Liver (tissue), 3 donors: Measurements from ENCODE around the gene NEURL1.

ENCODE experiments used
- ATF3 ChIP-seq: IDR thresholded peaks from 2 replicates; pipeline ENCODE4 v1.6.1; 2016; ENCODE audit warnings: antibody characterized with exemption
- CTCF ChIP-seq: fragments of 150-350 bp; IDR thresholded peaks from 2 replicates; pipeline ENCODE4 v1.5.1; 2017; ENCODE audit warnings: improper control_type of control experiment, low read depth, low read length; ENCODE audit not compliant: missing input control
- EGR1 ChIP-seq, 2 donors: IDR thresholded peaks; 2 replicates each; pipeline ENCODE4 v1.6.1; 2016 to 2018; ENCODE audit warnings: antibody characterized with exemption in 2 of 2, low read depth in 2 of 2
- GABPA ChIP-seq, 2 donors: IDR thresholded peaks in 1 of 2; conservative IDR thresholded peaks in 1 of 2; 2 replicates each; pipeline ENCODE4 v1.6.1; 2016; ENCODE audit warnings: antibody characterized with exemption in 2 of 2, mild to moderate bottlenecking in 1 of 2, moderate library complexity in 1 of 2
- JUND ChIP-seq, 2 donors: IDR thresholded peaks; 2 replicates each; pipeline ENCODE4 v1.6.1; 2016; ENCODE audit warnings: antibody characterized with exemption in 2 of 2
- MAX ChIP-seq: IDR thresholded peaks from 2 replicates; pipeline ENCODE4 v1.6.1; 2016; ENCODE audit warnings: antibody characterized with exemption
- RAD21 ChIP-seq, 2 donors: IDR thresholded peaks; 2 replicates each; pipeline ENCODE4 v1.6.1; 2016; ENCODE audit warnings: antibody characterized with exemption in 2 of 2, mild to moderate bottlenecking in 2 of 2
- REST ChIP-seq: IDR thresholded peaks from 2 replicates; pipeline ENCODE4 v1.6.1; 2016; ENCODE audit warnings: antibody characterized with exemption, mild to moderate bottlenecking
- RXRA ChIP-seq, 2 donors: IDR thresholded peaks; 2 replicates each; pipeline ENCODE4 v1.6.1; 2017 to 2018; ENCODE audit warnings: antibody characterized with exemption in 2 of 2, mild to moderate bottlenecking in 1 of 2
- SP1 ChIP-seq: IDR thresholded peaks from 2 replicates; pipeline ENCODE4 v1.6.1; 2018; ENCODE audit warnings: antibody characterized with exemption, mild to moderate bottlenecking
- TAF1 ChIP-seq: conservative IDR thresholded peaks from 2 replicates; pipeline ENCODE4 v1.6.1; 2016; ENCODE audit warnings: antibody characterized with exemption, mild to moderate bottlenecking
- YY1 ChIP-seq: IDR thresholded peaks from 2 replicates; pipeline ENCODE4 v1.6.1; 2016; ENCODE audit warnings: antibody characterized with exemption, mild to moderate bottlenecking
- ZBTB33 ChIP-seq: IDR thresholded peaks from 2 replicates; pipeline ENCODE4 v1.6.1; 2016; ENCODE audit warnings: antibody characterized with exemption
- donor health status: healthy.
- donor health status: healthy.

GRCh38 chr10:103587073-103587472, 93.6 kb downstream of the NEURL1 start:
- TF ChIP-seq CTCF, result no peak
- TF ChIP-seq SP1, result no peak
- no peak for TF ChIP-seq REST
- TF ChIP-seq GABPA (IDR thresholded peaks at IDR 0.05 in 1 of 2, conservative IDR thresholded peaks at IDR 0.05 in 1 of 2), result no peak
- no peak for TF ChIP-seq EGR1 (IDR thresholded peaks at IDR 0.05; ENCODE audit: low read depth in 2 of 2)
- no peak for TF ChIP-seq ATF3
- TF ChIP-seq RAD21 (IDR thresholded peaks at IDR 0.05), result no peak
- no peak for TF ChIP-seq MAX
- no peak for TF ChIP-seq YY1
- no peak for TF ChIP-seq TAF1
- no peak for TF ChIP-seq ZBTB33
- TF ChIP-seq JUND (IDR thresholded peaks at IDR 0.05), result no peak
- no peak for TF ChIP-seq RXRA (IDR thresholded peaks at IDR 0.05)
